K562 treated with DMSO at 1 percent for 4 hours (cell line): ENCODE data around the gene SERPINC1. TPM values are rescaled to one million over a fixed set of nuclear protein-coding genes. Genes with fewer than 3 reads are reported as not detected.

Source experiments
- total RNA-seq: library from RNA; unstranded; fragments of 300-600 nt; gene quantifications from 2 replicates; pipeline ENCODE4 v1.2.3, GENCODE V29; 2022; ENCODE audit not compliant: insufficient read depth

The SERPINC1 gene
- total RNA-seq, result 4.9 and 10.3 TPM in 2 replicates

GRCh38 chr1:173917149-173917548 is at the start of gene SERPINC1:
Gene SERPINC1 (minus strand): TSS chr1:173917327. CDS start chr1:173917259, 68 bp downstream.

GRCh38 chr1:173868266-173869020 is 48.7 kb downstream of the SERPINC1 start, which contains the start of gene ZBTB37:
Gene ZBTB37 (plus strand): TSS chr1:173868380. CDS start chr1:173870226, 1,846 bp downstream.

GRCh38 chr1:173867753-173868265 is 49.3 kb downstream of the SERPINC1 start, which contains the start of gene GAS5:
Gene GAS5 (minus strand): TSS chr1:173867989.

Other genes with a start within 250 kb of the SERPINC1 start
- gene ANKRD45, start 247.5 kb downstream of the SERPINC1 start, total RNA-seq, result not detected in 2 replicates
- 18.1 and 28.4 TPM in 2 replicates for gene KLHL20, start 202.3 kb downstream of the SERPINC1 start, total RNA-seq
- 19.3 and 24.4 TPM in 2 replicates for gene DARS2, start 92.7 kb downstream of the SERPINC1 start, total RNA-seq
- gene CENPL, start 92.4 kb downstream of the SERPINC1 start, total RNA-seq, result 17.0 and 20.6 TPM in 2 replicates
- gene GAS5, start 49.3 kb downstream of the SERPINC1 start, total RNA-seq, result 2,304 and 2,436 TPM in 2 replicates
- 1.9 and 2.5 TPM in 2 replicates for gene ZBTB37, start 48.9 kb downstream of the SERPINC1 start, total RNA-seq
- 2.5 and 5.7 TPM in 2 replicates for gene RC3H1, start 105.0 kb upstream of the SERPINC1 start, total RNA-seq
- gene RABGAP1L, start 242.2 kb upstream of the SERPINC1 start, total RNA-seq, result 15.1 and 16.4 TPM in 2 replicates